ENCODE results near the gene MYO18B. TPM values are rescaled to one million over a fixed set of nuclear protein-coding genes. Genes with fewer than 3 reads are reported as not detected.

Gene MYO18B
- total RNA-seq, 1 donor from 2014 or later: 1.1 TPM

GRCh38 chr22:26068571-26068970 is 326.6 kb downstream of the MYO18B start:
- no peak overlapping the region for H3K4me3 Mint-ChIP-seq
- intact Hi-C loops (cut with micrococcal nuclease): no loop called here
- no peak overlapping the region for H3K27ac Mint-ChIP-seq
- H3K4me1 Mint-ChIP-seq (ENCODE audit: low read depth): no peaks in the 10 kb centered on the region
- no peak for DNase-seq (ENCODE audit: low spot score)
- H3K27me3 Mint-ChIP-seq (ENCODE audit: insufficient read depth): peaks cover 20% of the 10 kb centered on the region
- H3K36me3 Mint-ChIP-seq (ENCODE audit: low read depth): no peaks in the 10 kb centered on the region
- no peaks in the 10 kb centered on the region for H3K9me3 Mint-ChIP-seq

GRCh38 chr22:26072621-26073020 is 330.6 kb downstream of the MYO18B start:
- Mint-ChIP-seq H3K9me3 (no peaks in the 10 kb centered on the region), H3K27me3 (ENCODE audit: insufficient read depth) (peaks cover 16% of the 10 kb centered on the region), H3K27ac (no peak overlapping the region), H3K36me3 (ENCODE audit: low read depth) (no peaks in the 10 kb centered on the region), H3K4me3 (no peak overlapping the region), H3K4me1 (ENCODE audit: low read depth) (no peaks in the 10 kb centered on the region)
- intact Hi-C loops (cut with micrococcal nuclease): no loop called here
- DNase-seq (ENCODE audit: low spot score): no peak

- intact Hi-C loops (cut with micrococcal nuclease): no loop called here
- DNase-seq (ENCODE audit: low spot score): no peak
- no peaks in the 10 kb centered on the region for H3K36me3 Mint-ChIP-seq (ENCODE audit: low read depth)
- H3K9me3 Mint-ChIP-seq: no peaks in the 10 kb centered on the region
- no peaks in the 10 kb centered on the region for H3K4me1 Mint-ChIP-seq (ENCODE audit: low read depth)
- peaks cover 12% of the 10 kb centered on the region for H3K27me3 Mint-ChIP-seq (ENCODE audit: insufficient read depth)
- no peak overlapping the region for H3K27ac Mint-ChIP-seq
- no peak overlapping the region for H3K4me3 Mint-ChIP-seq
Measured at GRCh38 chr22:26075251-26075650, 333.3 kb downstream of the MYO18B start.

- DNase-seq (ENCODE audit: low spot score): no peak
- H3K9me3 Mint-ChIP-seq: no peaks in the 10 kb centered on the region
- H3K4me1 Mint-ChIP-seq (ENCODE audit: low read depth): no peaks in the 10 kb centered on the region
- H3K4me3 Mint-ChIP-seq: no peak overlapping the region
- peaks cover 1% of the 10 kb centered on the region for H3K27me3 Mint-ChIP-seq (ENCODE audit: insufficient read depth)
- no peaks in the 10 kb centered on the region for H3K36me3 Mint-ChIP-seq (ENCODE audit: low read depth)
- intact Hi-C loops (cut with micrococcal nuclease): no loop called here
- no peak overlapping the region for H3K27ac Mint-ChIP-seq
Measured at GRCh38 chr22:26079009-26079408, 337.0 kb downstream of the MYO18B start.

Other genes starting within 250 kb of the MYO18B start
- 33.0 and 38.2 TPM in 2 replicates for gene GRK3, start 177.5 kb upstream of the MYO18B start, total RNA-seq

Measured in activated T-helper 1 cell treated with anti-CD3 and anti-CD28 coated beads, Interleukin-12 subunit alpha, Interleukin-12 subunit beta, Interleukin-2, Interleukin-4 antibody, amounts not matched to agents 30 ng/mL and 10 ng/mL and 1 ng/mL, durations not matched to agents 14 hours and 24 hours and 36 hours (primary cell).